ENCODE results near the gene GMDS. TPM values are rescaled to one million over a fixed set of nuclear protein-coding genes. Genes with fewer than 3 reads are reported as not detected.

GMDS gene
- total RNA-seq, 4 donors from 2014 or later, result 3.4 to 7.2 (median 4.6) TPM

DNA sequence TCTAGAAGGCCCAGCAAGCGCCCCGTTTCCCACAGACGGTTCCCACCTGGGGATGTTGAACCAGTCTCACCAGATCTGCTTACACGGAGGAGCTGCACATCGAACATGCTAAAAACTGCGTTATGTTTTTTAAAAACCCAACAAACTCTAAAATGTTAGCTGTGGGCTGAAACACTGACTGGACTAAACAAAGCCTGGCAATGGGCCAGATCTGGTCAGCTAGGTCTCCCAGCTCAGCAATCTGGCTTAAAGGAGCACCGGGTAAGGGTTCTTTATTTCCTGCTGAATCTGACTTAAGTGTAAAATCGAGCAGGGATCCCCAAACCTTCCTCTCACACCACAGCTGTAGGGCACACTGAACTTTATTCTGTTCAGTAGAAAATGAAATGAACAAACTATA lies 478.8 kb downstream of the GMDS start:
- Histone ChIP-seq H3K27ac (no peak overlapping the region), H3K27me3 (no peaks in the 10 kb centered on the region), H3K9me3 (no peaks in the 10 kb centered on the region), H3K4me3 (no peak overlapping the region), H3K36me3 (no peaks in the 10 kb centered on the region), H3K4me1 (peaks cover 9 to 16% of the 10 kb centered on the region in 2 donors)
- intact Hi-C loops (cut with DNase I; ENCODE audit: low total_unique reads), result no loop called here
- TF ChIP-seq POLR2A (IDR thresholded peaks at IDR 0.05), result no peak
- TF ChIP-seq, protein P1, sequence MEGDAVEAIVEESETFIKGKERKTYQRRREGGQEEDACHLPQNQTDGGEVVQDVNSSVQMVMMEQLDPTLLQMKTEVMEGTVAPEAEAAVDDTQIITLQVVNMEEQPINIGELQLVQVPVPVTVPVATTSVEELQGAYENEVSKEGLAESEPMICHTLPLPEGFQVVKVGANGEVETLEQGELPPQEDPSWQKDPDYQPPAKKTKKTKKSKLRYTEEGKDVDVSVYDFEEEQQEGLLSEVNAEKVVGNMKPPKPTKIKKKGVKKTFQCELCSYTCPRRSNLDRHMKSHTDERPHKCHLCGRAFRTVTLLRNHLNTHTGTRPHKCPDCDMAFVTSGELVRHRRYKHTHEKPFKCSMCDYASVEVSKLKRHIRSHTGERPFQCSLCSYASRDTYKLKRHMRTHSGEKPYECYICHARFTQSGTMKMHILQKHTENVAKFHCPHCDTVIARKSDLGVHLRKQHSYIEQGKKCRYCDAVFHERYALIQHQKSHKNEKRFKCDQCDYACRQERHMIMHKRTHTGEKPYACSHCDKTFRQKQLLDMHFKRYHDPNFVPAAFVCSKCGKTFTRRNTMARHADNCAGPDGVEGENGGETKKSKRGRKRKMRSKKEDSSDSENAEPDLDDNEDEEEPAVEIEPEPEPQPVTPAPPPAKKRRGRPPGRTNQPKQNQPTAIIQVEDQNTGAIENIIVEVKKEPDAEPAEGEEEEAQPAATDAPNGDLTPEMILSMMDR (IDR thresholded peaks at IDR 0.05 in 4 of 5, conservative IDR thresholded peaks at IDR 0.05 in 1 of 5), result no peak
- DNase-seq (no peak), ATAC-seq (no peak)
- in situ Hi-C loops (cut with MboI; ENCODE audit: low sequenced_read_pairs in 4 of 4), result no loop called here

DNA sequence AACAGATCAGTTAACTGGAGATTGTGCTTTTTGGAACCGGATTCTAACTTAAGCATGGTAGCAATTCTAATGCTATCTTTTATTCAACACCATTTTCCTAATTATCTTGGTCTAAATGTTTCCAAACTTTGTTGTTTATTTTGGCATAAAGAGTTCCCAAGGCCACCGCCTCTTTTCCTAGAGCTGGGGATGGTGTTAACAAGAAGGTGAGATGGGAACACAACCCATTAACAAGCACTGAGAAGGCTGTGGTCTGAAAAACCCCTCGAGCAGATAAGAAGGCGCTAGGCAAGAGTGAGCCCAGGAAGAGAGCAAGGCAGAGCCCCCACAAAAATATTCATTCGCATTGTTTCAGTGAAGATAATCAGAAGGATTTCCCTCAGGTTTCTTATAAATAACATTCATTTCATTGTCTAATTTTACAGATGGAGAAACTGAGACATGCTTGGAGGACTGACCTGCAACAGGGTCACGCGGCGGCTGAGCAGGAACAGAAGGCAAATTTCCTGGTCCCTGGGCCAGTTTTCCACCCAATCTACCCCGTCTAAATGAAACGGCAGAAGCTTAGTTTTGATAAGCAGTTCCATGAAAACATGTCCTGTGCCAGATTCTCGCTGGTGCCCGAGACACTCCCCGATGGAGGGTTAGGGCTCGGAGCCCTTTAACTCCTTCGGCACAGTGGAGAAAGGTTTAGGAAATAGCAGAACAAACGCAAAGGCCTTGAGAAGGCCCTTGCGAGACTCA lies 480.1 kb downstream of the GMDS start:
- peaks cover 9 to 16% of the 10 kb centered on the region in 2 donors for H3K4me1 ChIP-seq

DNA sequence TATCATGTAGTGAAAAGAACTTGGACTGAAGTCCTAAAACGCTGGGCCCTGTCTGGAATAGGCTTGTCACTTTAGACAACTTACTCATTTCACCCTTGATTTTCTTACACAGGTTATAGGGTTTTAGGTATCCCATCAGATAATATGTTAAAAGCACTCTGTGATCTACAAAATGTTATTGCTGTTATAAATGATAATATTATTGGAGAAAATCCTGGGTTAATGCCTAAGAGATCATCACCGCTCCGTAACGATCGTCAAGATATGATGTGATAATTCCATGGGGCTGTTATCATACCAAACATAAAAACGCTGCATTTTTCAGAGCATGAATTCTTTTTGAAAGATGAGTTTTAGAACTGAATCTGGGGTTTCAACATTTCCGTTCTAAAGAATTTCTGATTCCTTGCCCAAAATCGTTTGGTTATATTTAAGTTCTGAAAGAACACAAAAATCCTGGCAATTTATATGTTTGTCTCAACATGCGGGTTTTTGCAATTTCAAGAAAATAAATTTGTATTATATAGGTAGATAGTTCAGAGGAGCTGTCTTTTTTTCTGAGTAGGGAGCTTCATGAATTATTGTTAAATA lies 480.9 kb downstream of the GMDS start:
- no peak for TF ChIP-seq POLR2A (IDR thresholded peaks at IDR 0.05)
- TF ChIP-seq, protein P1 (IDR thresholded peaks at IDR 0.05 in 4 of 5, conservative IDR thresholded peaks at IDR 0.05 in 1 of 5), result no peak
- DNase-seq (no peak), ATAC-seq (no peak)
- no peak overlapping the region for H3K4me3 ChIP-seq
- peaks cover 9 to 16% of the 10 kb centered on the region in 2 donors for H3K4me1 ChIP-seq
- in situ Hi-C loops (cut with MboI; ENCODE audit: low sequenced_read_pairs in 4 of 4), result no loop called here
- intact Hi-C loops (cut with DNase I; ENCODE audit: low total_unique reads), result no loop called here
- no peaks in the 10 kb centered on the region for H3K36me3 ChIP-seq
- no peaks in the 10 kb centered on the region for H3K27me3 ChIP-seq
- H3K27ac ChIP-seq, result no peak overlapping the region
- H3K9me3 ChIP-seq, result no peaks in the 10 kb centered on the region

More for the DNA sequence above, 480.1 kb downstream of the GMDS start:
- ATAC-seq (no peak), DNase-seq (no peak)
- no peak for TF ChIP-seq POLR2A (IDR thresholded peaks at IDR 0.05)
- TF ChIP-seq, protein P1 (IDR thresholded peaks at IDR 0.05 in 4 of 5, conservative IDR thresholded peaks at IDR 0.05 in 1 of 5), result no peak
- Histone ChIP-seq H3K27ac (no peak overlapping the region), H3K4me3 (no peak overlapping the region), H3K27me3 (no peaks in the 10 kb centered on the region), H3K36me3 (no peaks in the 10 kb centered on the region), H3K9me3 (no peaks in the 10 kb centered on the region)
- intact Hi-C loops (cut with DNase I; ENCODE audit: low total_unique reads) (no loop called here), in situ Hi-C loops (cut with MboI; ENCODE audit: low sequenced_read_pairs in 4 of 4) (no loop called here)

DNA sequence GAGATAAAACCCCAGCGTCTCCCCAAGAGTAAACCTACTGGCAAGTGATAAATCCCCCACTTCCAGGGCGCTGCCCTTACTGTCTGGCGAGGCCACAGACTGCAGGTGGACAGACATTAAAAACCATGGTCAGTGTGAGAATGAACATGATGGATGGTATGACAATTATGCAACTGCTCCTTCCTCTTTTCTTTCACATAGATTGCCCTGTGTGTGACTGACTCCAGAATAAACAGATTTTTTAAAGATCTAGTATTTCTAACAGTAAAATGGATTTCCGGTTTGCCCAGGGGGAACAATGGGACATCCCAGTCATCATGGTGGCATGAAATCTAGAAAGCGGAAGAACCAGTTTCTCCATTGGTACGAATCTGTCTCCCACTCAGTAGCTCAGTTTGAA lies 482.0 kb downstream of the GMDS start:
- no peak overlapping the region for H3K27ac ChIP-seq
- no peaks in the 10 kb centered on the region for H3K27me3 ChIP-seq
- no peaks in the 10 kb centered on the region for H3K9me3 ChIP-seq
- intact Hi-C loops (cut with DNase I; ENCODE audit: low total_unique reads), result no loop called here
- H3K4me3 ChIP-seq, result no peak overlapping the region
- ATAC-seq (no peak), DNase-seq (no peak)
- TF ChIP-seq, protein P1 (IDR thresholded peaks at IDR 0.05 in 4 of 5, conservative IDR thresholded peaks at IDR 0.05 in 1 of 5), result no peak
- TF ChIP-seq POLR2A (IDR thresholded peaks at IDR 0.05), result no peak
- H3K36me3 ChIP-seq, result no peaks in the 10 kb centered on the region
- in situ Hi-C loops (cut with MboI; ENCODE audit: low sequenced_read_pairs in 4 of 4), result no loop called here
- peaks cover 9 to 16% of the 10 kb centered on the region in 2 donors for H3K4me1 ChIP-seq

All from gastrocnemius medialis (tissue), 4 donors.